K562 (cell line): ENCODE results near the gene MKRN1. TPM values are rescaled to one million over a fixed set of nuclear protein-coding genes. Genes with fewer than 3 reads are reported as not detected.

Experiments used
- ATAC-seq: fragments of 200-7000 bp; cut with Tn5 transposase; 3 replicates; pipeline ENCODE4 v1.9.1; 2020; ENCODE audit warnings: moderate library complexity
- BruUV-seq: library from RNA; stranded (reverse); fragments of 400-500 nt; replicated peaks from 2 replicates; lab custom pipeline; 2021; lab: Mats Ljungman, UMichigan
- CTCF ChIA-PET: fragments of 300-600 bp; formaldehyde crosslinking; extraction: SDS; loops from one replicate; lab custom pipeline; 2021; ENCODE audit warnings: low intra/inter-chr PET ratio; lab: Yijun Ruan, JAX
- POLR2A ChIA-PET: fragments of 300-600, 350-650 bp; sonication (Branson Sonifier 250); formaldehyde crosslinking; extraction: SDS; loops from one replicate; lab custom pipeline; 2021; ENCODE audit warnings: antibody characterized with exemption, inconsistent platforms; lab: Yijun Ruan, JAX
- DNase-seq, 4 experiments: peaks; one replicate each; pipeline versions ENCODE4 v3.0.0 to v3.0.0-alpha.2; 2011 to 2018; ENCODE audit warnings: low spot score in 3 of 4, mixed read lengths in 3 of 4; ENCODE audit errors: extremely low read depth in 1 of 4
- FAIRE-seq: peaks from 2 replicates; lab custom pipeline; 2011; peaks lifted over from hg19 to GRCh38; lab: Jason Lieb, UNC
- H2AFZ ChIP-seq: 2 replicates; pipeline ENCODE4 v1.6.0; 2011; ENCODE audit warnings: low read depth, low read length, control low read depth, inconsistent platforms
- H3K27ac ChIP-seq: fragments of 200-600 bp; 3 replicates; pipeline ENCODE4 v1.8.0; 2011; ENCODE audit warnings: low read depth, mild to moderate bottlenecking, control low read depth, inconsistent platforms, low read length, moderate library complexity, mixed read lengths; ENCODE audit errors: extremely low read depth
- H3K27me3 ChIP-seq, 2 experiments: fragments of 300-600 bp in 1 of 2; 2 replicates in 1 of 2; 3 replicates in 1 of 2; pipeline versions ENCODE4 v1.6.0 to v1.8.0; 2011; ENCODE audit warnings: inconsistent platforms in 2 of 2, low read length in 2 of 2, mild to moderate bottlenecking in 1 of 2, mixed read lengths in 1 of 2, moderate library complexity in 1 of 2; ENCODE audit not compliant: control insufficient read depth in 2 of 2, insufficient read depth in 2 of 2
- H3K36me3 ChIP-seq: fragments of 300-600 bp; 3 replicates; pipeline ENCODE4 v1.8.0; 2011; ENCODE audit warnings: mild to moderate bottlenecking, low read length, inconsistent platforms; ENCODE audit not compliant: control insufficient read depth, insufficient read depth
- H3K4me1 ChIP-seq, 2 experiments: fragments of 200-600 bp in 1 of 2; replicated peaks in 1 of 2; 2 replicates in 1 of 2; 3 replicates in 1 of 2; pipeline versions ENCODE4 v1.5.1 to v1.8.0; 2011; ENCODE audit warnings: inconsistent platforms in 2 of 2, low read length in 2 of 2, mild to moderate bottlenecking in 1 of 2, mixed read lengths in 1 of 2, moderate library complexity in 1 of 2; ENCODE audit not compliant: control insufficient read depth in 2 of 2, insufficient read depth in 2 of 2
- H3K4me2 ChIP-seq: 2 replicates; pipeline ENCODE4 v1.6.1; 2011; ENCODE audit warnings: low read length, control low read depth, inconsistent platforms, mixed read lengths; ENCODE audit not compliant: insufficient read depth
- H3K4me3 ChIP-seq: fragments of 200-600 bp; sonication (generic), shearing (Covaris generic); 2 replicates; pipeline ENCODE4 v1.5.1; 2016; ENCODE audit warnings: control low read depth, inconsistent platforms
- H3K79me2 ChIP-seq: fragments of 200-600 bp; 3 replicates; pipeline ENCODE4 v1.8.0; 2011; ENCODE audit warnings: low read length, inconsistent platforms; ENCODE audit not compliant: control insufficient read depth, insufficient read depth
- H3K9ac ChIP-seq, 2 experiments: 2 replicates each; pipeline versions ENCODE4 v1.6.0 to v1.6.1; 2011; ENCODE audit warnings: low read depth in 2 of 2, low read length in 2 of 2, control low read depth in 1 of 2, inconsistent platforms in 1 of 2, mild to moderate bottlenecking in 1 of 2, mixed read lengths in 1 of 2; ENCODE audit not compliant: insufficient read depth in 1 of 2
- H3K9me1 ChIP-seq: one replicate; pipeline ENCODE4 v1.6.0; 2011; ENCODE audit warnings: inconsistent platforms, mild to moderate bottlenecking, low read length, moderate library complexity; ENCODE audit not compliant: control insufficient read depth, insufficient read depth
- H3K9me3 ChIP-seq: replicated peaks from 2 replicates; pipeline ENCODE4 v1.5.1; 2011; ENCODE audit warnings: low read depth, low read length, inconsistent platforms; ENCODE audit not compliant: control insufficient read depth, insufficient read depth
- H4K20me1 ChIP-seq: replicated peaks from 2 replicates; pipeline ENCODE4 v1.6.1; 2011; ENCODE audit warnings: low read length, inconsistent platforms, mixed read lengths; ENCODE audit not compliant: control insufficient read depth, insufficient read depth
- ARID1B ChIP-seq: fragments of 450-650 bp; IDR thresholded peaks from 2 replicates; pipeline ENCODE4 v1.6.1; 2016; ENCODE audit warnings: antibody characterized with exemption, mild to moderate bottlenecking, inconsistent platforms
- CBFA2T3 ChIP-seq: fragments of 450-650 bp; IDR thresholded peaks from 2 replicates; pipeline ENCODE4 v1.6.1; 2017
- CHD4 ChIP-seq: fragments of 200-600 bp; sonication (generic); IDR thresholded peaks from 3 replicates; pipeline ENCODE4 v1.6.1; 2012; ENCODE audit warnings: low read depth, mild to moderate bottlenecking, mixed read lengths, low read length, inconsistent platforms; ENCODE audit not compliant: insufficient read depth, insufficient replicate concordance, poor library complexity, severe bottlenecking
- CXXC5 ChIP-seq: fragments of 250-450 bp; sonication (Bioruptor Pico); IDR thresholded peaks from 2 replicates; pipeline ENCODE4 v1.8.0; 2022; ENCODE audit warnings: inconsistent platforms, mild to moderate bottlenecking, moderate library complexity
- HNRNPUL1 ChIP-seq: fragments of 200-400 bp; formaldehyde crosslinking; IDR thresholded peaks from 2 replicates; pipeline ENCODE4 v1.6.1; 2017; ENCODE audit warnings: low read length
- IRF9 ChIP-seq: fragments of 450-650 bp; IDR thresholded peaks from 2 replicates; pipeline ENCODE4 v1.6.1; 2016; ENCODE audit warnings: missing biosample characterization, missing genetic modification characterization
- NR4A1 ChIP-seq, 2 experiments: fragments of 250-450 bp in 1 of 2; fragments of 450-650 bp in 1 of 2; sonication (Bioruptor Pico) in 1 of 2; IDR thresholded peaks; 2 replicates each; pipeline versions ENCODE4 v1.4.0 to v1.6.1; 2016 to 2020; ENCODE audit warnings: mild to moderate bottlenecking in 2 of 2, missing compliant biosample characterization in 1 of 2, missing genetic modification characterization in 1 of 2, moderate library complexity in 1 of 2
- PHB2 ChIP-seq: fragments of 450-650 bp; IDR thresholded peaks from 2 replicates; pipeline ENCODE4 v1.6.1; 2017; ENCODE audit warnings: low read depth
- TGIF2 ChIP-seq: sonication (generic); formaldehyde crosslinking; IDR thresholded peaks from 2 replicates; pipeline ENCODE4 v1.8.1; 2022; ENCODE audit warnings: mild to moderate bottlenecking, missing genetic modification reagents, moderate library complexity
- ZBTB40 ChIP-seq, 2 experiments: fragments of 450-650 bp in 1 of 2; sonication (generic) in 1 of 2; formaldehyde crosslinking in 1 of 2; IDR thresholded peaks; 2 replicates each; pipeline versions ENCODE4 v1.7.1 to v1.9.0; 2016 to 2022; ENCODE audit warnings: inconsistent platforms in 1 of 2, mild to moderate bottlenecking in 1 of 2, missing genetic modification reagents in 1 of 2
- ZNF41 ChIP-seq: fragments of 250-450 bp; sonication (Bioruptor Pico); conservative IDR thresholded peaks from 2 replicates; pipeline ENCODE4 v1.4.0; 2020; ENCODE audit warnings: mild to moderate bottlenecking
- WGBS: fragments of 100-300 bp; shearing (Covaris generic); methylation state at CpG from one replicate; pipeline ENCODE4 v1.1.6; 2016; ENCODE audit warnings: low coverage, mixed read lengths; ENCODE audit not compliant: insufficient coverage; ENCODE audit errors: missing lambda C conversion rate; 5-methylcytosine and 5-hydroxymethylcytosine counted together
- in situ Hi-C: fragments of 300-500 bp; cut with MboI; formaldehyde crosslinking; loops from 4 replicates; pipeline ENCODE4 v1.15.0; 2018; ENCODE audit warnings: inconsistent platforms, mixed read lengths
- intact Hi-C: fragments of 100-400 bp; cut with micrococcal nuclease; formaldehyde crosslinking; loops from 2 replicates; pipeline ENCODE4 v1.14.2; 2022
- polyA plus RNA-seq, 8 experiments: library from polyadenylated mRNA; depleted of rRNA in 4 of 8; stranded (reverse) in 5 of 8; unstranded in 3 of 8; fragments of >200 nt; fragmentation: Nextera tagmentation in 2 of 8; fragmentation: Illumina TruSeq in 1 of 8; extraction: Ambion mirVana in 2 of 8; extraction: Trizol in 1 of 8; gene quantifications; 2 replicates each; pipeline versions ENCODE4 v1.2.1 to v1.2.3, GENCODE V29; 2011 to 2014; ENCODE audit warnings: inconsistent platforms in 1 of 8, missing spikeins in 1 of 8
- total RNA-seq, 7 experiments: library from RNA; depleted of rRNA in 6 of 7; stranded (reverse); fragments of >200 nt in 6 of 7; fragmentation: Illumina TruSeq in 2 of 7; extraction: Trizol in 2 of 7; gene quantifications; 2 replicates each; pipeline versions ENCODE4 v1.2.1 to v1.2.3, GENCODE V29; 2011 to 2021; ENCODE audit warnings: low replicate concordance in 1 of 7

The MKRN1 gene
- total and polyA plus RNA-seq, 9 of the 15 experiments (the other 6 are each of a cell fraction or from before 2014, with no cell fraction given), result 30.5 to 90.3 (median 76.0) TPM

GRCh38 chr7:140485500-140486265, 6.4 kb upstream of the MKRN1 start:
- DNase-seq (peak; percentile 59 to 63 (median 60)), FAIRE-seq (no peak), ATAC-seq (peak; percentile 10; the same call in 1 of the 3 replicates)
- H3K27ac ChIP-seq, result no peak overlapping the region
- ChIA-PET CTCF (no interaction called here), POLR2A (interaction anchor here (5.7 kb wide), 1 partner anchor 8 kb away, joined by 44 read pairs; the partner anchor contains the start of gene MKRN1)
- no TSS peak for BruUV-seq
- no peaks in the 10 kb centered on the region for H3K9me3 ChIP-seq
- H3K4me2 ChIP-seq, result no peak overlapping the region
- H3K79me2 ChIP-seq, result no peaks in the 10 kb centered on the region
- WGBS, result 61% methylated on average over 14 of the region's 14 CpGs
- peaks cover 34 to 41% of the 10 kb centered on the region in 2 experiments for H3K4me1 ChIP-seq
- no peak overlapping the region for H3K9ac ChIP-seq
- H3K27me3 ChIP-seq, result no peaks in the 10 kb centered on the region
- H4K20me1 ChIP-seq, result no peaks in the 10 kb centered on the region
- peak overlapping the region; percentile 43 for H2AFZ ChIP-seq
- no peaks in the 10 kb centered on the region for H3K9me1 ChIP-seq
- intact Hi-C loops (no loop called here), in situ Hi-C loops (no loop called here)
- no peak overlapping the region for H3K4me3 ChIP-seq
- H3K36me3 ChIP-seq, result no peaks in the 10 kb centered on the region
- TF ChIP-seq ZNF41 (CRISPR knock-in tag), result no peak
- TF ChIP-seq PHB2, result no peak
- TF ChIP-seq ZBTB40 (IDR thresholded peaks at IDR 0.05), result no peak
- no peak for TF ChIP-seq ZBTB40 (CRISPR knock-in tag; IDR thresholded peaks at IDR 0.05)
- TF ChIP-seq CXXC5, result 0 out of 2 replicates have a peak, but pooled peaks have one; percentile 9
- TF ChIP-seq CBFA2T3, result peak; percentile 35; the same call in 1 of the 2 replicates
- no peak for TF ChIP-seq TGIF2 (CRISPR knock-in tag)
- TF ChIP-seq IRF9 (tag), result no peak
- TF ChIP-seq NR4A1 (CRISPR knock-in tag; IDR thresholded peaks at IDR 0.05), result no peak
- 0 out of 2 replicates have a peak, but pooled peaks have one; percentile 20 for TF ChIP-seq NR4A1 (tag; IDR thresholded peaks at IDR 0.05)
- peak; percentile 59 for TF ChIP-seq ARID1B
- no peak for TF ChIP-seq CHD4
- no peak for TF ChIP-seq HNRNPUL1
